Activated CD8-positive, alpha-beta memory T cell treated with anti-CD3 and anti-CD28 coated beads, Interleukin-2, amount 50 U/mL, for 24 hours (primary cell): ENCODE data around the gene PIPOX.

Experiments used
- DNase-seq: peaks from one replicate; pipeline ENCODE4 v3.0.0-alpha.2; 2020; ENCODE audit errors: extremely low read depth

The PIPOX gene

DNA sequence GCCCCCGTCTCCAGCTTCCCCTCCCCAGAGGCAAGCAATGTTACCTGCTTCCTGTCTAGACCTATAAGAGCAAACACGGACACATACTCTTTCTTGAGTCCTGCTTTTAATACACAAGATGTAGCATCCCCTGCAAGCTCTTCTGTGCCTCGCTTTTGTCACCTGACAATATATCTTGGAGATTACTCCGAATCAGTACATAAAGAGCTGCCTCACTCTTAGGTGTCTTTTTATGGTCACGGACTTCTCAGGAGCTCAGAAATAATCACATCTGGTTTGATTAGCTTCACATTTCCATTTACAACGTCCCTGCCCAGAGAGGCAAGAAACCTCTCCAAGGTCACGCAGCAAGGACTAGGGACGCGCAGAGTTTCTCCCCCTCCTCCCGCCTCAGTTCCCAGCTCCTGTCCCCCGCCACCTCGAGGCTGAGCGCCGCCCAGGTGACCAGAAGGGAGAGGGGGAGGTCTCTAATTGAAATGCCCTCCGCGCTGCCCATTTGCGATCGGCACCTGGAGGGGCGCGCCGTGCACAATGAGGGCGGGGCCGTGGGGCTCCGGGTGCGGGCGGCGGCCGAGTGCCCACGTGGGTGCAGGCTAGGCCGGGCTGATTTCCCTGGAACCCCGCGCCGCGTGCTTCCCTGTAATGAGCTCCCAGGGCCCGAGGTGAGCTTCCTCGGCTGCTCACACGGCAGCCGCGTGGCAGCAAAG, 23.3 kb upstream of the PIPOX start:
- no peak for DNase-seq

GRCh38 chr17:29020576-29020975, 22.4 kb upstream of the PIPOX start:
- DNase-seq: no peak

GRCh38 chr17:29021226-29021625, 21.7 kb upstream of the PIPOX start:
- no peak for DNase-seq

DNA sequence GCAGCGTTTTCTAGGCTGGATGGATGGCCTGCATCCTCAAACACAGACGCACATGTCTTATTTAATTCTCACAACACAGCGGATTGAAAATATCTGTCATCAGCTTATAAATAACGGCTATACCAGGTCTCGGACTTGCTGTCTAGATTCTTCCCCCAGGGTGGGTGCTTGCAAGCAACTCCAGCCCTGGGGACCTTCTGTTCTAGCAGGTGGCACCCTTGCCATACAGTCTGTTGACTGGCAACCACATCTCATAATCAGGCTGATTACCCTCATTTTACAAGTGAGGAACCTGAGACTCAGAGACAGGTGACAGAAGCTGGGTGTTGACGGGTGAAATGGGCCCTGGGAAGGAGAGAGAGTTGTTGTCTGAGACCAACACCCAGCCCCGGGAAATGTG, 20.9 kb upstream of the PIPOX start:
- no peak for DNase-seq

DNA sequence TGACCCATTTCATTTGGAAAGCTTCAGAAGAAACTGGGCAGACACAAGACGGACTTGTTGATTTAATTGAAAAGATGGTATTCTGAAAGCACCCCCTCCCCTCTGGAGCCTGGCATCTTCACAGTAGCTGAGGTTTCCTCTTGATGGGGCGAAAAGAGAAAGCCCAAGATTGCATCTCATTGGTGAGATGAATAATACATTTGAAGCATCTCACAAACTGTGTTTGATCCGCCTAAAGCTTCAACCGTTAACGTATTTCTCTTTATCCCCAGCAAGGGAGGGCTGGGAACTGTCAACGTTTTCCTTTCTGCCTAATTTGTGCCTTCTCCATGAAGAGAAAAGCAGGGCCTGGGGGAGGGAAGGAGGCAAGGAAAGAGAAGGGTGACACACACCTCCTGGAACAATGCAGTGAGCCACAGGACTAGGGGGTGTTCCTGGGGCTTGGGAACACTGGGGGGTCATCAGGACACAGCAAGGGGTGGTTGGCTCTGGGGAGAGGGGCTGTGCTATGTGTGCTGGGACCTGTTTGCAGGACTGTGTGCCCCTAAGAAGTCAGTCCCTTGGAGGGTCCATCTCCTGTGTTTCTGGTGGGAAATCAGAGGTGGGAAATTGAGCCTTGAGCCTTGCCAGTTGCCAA, 18.5 kb upstream of the PIPOX start:
- no peak for DNase-seq

DNA sequence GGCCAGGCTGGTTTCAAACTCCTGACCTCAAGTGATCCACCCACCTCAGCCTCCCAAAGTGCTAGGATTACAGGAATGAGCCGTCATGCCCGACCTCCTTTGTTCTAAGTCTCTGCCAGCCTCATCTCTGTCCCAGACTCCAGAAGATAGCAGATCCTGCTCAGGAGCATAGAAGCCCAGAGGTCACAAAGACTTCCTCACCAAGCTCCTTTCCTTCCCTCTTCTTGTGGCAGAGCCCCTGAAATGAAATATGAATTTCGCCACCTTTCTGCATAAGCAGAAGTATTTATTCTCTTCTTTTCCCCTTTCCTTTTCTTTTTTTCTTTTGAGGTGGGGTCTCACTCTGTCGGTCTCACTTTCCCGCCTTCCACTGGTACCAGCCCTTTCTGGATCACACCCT, 11.5 kb upstream of the PIPOX start:
- no peak for DNase-seq

DNA sequence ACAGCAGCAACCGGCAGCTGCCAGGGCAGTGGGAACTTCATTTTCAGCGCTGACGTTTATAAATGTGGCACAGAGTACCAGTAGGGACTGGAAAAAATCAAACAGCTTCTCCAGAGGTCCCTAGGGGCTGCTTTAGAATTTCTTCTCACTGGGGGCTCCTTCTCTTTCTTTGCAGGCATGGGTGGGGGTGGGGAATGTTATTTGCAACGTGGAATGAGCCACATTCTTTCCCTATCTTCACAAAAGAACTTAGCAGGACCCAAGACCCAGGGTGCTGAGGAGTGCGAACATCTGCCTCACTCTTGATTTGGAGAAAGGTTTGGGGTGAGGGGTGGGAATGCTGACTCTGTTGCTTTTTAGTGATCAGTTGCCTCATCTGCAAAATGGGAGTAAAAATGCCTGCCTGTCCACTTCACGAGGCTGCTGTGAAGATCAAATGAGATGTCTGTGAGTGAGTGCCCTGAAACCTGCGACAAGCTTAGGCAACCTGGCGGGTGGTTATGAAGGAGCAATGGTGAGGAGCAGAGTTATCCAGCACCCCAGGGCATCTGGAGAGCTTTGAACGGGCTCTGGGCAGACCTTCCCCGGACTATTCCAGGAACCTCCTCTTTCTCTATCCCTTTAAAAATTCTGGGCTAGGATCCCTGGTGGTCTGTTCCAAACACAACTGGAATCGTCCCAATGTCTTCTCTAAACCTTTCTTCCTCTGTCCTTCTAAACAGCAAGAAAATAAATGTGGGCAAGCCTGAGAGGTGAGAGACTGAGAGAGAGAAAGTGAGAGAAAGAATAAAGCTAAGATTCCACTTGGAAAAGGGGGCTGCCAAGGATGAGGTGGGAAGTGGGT, 10.7 kb upstream of the PIPOX start:
- DNase-seq: no peak

- no peak for DNase-seq
These were observed 10.1 kb upstream of the PIPOX start for GRCh38 chr17:29032857-29033197.

DNA sequence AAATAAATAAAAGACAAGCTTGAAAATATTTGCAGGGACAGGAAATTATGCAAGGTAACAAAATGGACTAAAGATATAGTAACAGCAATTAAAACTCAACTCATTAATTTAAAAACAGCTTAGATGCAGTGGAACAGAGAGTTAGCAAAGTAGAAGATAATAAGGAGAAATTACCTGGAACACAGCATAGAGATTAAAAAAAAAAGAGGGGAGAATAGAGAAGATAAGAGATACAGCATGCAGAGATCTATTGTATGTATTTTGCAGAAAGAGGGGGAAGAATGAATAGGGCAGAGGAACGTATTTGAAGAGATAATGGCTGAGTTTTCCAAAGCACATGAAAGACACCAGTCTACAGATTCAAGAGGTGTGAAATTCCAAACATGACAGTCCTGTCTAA, 8.4 kb upstream of the PIPOX start:
- no peak for DNase-seq

DNA sequence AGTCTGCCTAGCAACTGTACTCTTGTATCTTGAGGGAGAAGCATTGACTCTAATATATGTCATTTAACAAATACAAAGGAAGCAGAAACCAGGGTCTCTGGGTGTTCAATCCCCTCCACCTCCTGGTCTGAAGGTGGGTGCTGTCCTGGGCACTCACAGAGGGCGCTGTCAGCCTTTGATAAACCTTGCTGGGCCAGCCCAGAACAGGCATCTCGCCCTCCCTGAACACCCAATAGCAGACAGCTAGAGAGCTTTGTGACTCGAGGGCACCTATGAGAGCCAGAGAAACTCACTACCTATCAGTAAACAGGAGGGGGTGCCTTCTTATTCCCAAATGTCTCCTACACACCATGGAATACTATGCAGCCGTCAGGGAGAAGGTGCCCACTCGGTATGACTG, 6.4 kb upstream of the PIPOX start:
- DNase-seq: no peak

DNA sequence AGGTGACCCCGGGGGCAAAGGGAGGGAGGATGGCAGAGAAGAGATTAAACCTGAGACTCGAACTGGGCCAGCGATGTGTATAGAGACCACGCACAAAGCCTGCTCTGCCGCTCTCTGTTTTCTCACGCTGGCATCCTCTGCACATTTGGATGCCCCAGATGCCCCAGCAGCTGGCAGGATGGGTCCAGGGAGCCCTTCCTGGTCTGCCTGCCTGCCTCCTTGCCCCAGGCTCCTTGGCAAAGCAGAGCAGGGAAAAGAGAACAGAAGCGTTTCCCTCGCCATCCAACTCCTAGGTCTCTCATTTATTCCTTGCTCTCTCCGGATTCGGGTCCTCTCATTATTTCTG, 5.2 kb upstream of the PIPOX start:
- no peak for DNase-seq

DNA sequence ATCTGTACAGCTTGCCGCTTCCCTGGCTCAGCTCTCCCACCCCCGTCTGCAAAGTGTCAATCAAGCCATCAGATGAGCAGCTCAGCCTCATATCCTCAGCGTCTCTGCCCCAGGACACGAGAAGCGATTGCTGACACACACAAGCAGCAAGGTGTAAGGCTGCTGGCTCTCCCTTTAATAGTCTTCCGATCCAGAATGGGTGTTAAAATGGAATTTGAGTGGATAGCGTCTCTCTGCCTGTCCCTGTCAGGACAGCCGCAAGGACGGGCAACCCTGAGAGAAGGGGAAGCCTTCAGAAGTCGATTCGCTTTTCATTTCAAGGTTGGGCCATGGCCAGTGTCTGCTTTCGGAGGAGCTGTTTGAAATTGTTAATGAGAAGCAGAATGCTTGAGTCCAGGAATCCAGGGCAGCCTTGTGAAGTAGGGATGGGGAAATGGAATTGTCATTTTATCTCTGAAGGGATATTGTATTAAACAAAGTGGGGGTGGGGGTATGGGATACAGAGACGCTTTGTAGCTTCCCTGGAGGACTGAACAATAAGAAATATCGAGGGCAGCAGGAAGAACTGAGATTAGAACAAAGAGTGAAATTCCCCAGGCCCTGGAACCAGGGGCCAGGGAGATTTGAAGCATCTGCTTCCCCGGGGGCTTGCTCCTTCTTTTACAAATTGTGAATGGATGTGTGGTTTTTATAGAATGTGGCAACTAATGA, 4.7 kb upstream of the PIPOX start:
- DNase-seq: no peak

- no peak for DNase-seq
These were observed 3.0 kb upstream of the PIPOX start for GRCh38 chr17:29039764-29040598.

DNA sequence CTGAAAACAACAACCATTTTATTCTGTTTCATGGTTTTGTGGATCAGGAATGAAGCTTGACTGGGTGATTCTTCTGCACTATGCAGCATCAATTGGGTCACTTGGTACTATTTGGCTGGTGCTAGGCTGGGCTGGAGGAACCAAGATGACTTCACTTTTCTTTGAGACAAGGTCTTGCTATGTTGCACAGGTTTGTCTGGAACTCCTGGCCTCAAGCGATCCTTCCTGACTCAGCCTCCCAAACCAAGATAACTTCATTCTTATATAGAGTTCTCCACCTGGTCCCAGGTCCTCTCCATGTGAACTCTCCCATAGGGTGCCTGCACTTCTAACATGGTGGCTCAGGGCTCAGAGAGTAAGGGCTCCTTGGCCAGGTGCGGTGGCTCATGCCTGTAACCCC, 1.9 kb upstream of the PIPOX start:
- no peak for DNase-seq

- DNase-seq: no peak
These were observed 1.4 kb upstream of the PIPOX start for GRCh38 chr17:29041571-29041970.

GRCh38 chr17:29042026-29042678, 789 bp upstream of the PIPOX start:
- DNase-seq: no peak

DNA sequence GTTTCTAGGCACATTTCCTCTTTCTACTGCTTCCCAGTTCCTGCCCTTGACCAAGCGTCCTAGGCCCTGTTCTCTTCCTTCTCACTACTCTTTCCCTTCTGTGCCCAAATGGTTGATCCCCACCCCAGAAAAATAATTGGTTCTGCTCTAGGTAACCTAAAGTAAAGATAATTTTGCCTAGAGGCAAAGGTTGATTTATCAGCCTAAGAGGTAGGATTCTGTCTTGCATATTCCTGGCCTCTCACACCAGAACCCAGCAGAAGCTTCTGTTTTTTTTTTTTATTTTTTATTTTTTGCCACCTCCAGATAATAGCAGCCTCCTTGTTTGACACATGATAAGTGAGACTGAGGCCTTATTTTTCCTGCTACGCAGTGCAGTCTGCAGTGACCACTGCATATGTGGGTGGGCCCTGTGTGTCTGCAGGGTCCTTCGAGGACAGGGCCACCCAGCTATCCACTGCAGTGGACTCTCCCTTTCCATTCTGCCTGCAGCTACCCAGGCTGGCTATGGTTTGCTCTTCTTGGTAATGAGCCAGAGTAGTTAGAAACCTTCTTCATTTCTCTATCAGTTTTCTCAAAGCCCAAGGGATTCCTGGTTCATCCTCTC, 701 bp downstream of the PIPOX start:
- no peak for DNase-seq

GRCh38 chr17:29045026-29045425, 2.1 kb downstream of the PIPOX start:
- DNase-seq: no peak

GRCh38 chr17:29045734-29046472, 3.0 kb downstream of the PIPOX start:
- no peak for DNase-seq

- DNase-seq: no peak
These were observed 3.5 kb downstream of the PIPOX start for GRCh38 chr17:29046473-29046839.
